Caco-2 (cell line): ENCODE measurements around the gene KLHL33. TPM values are rescaled to one million over a fixed set of nuclear protein-coding genes. Genes with fewer than 3 reads are reported as not detected.

Experiments used
- BruUV-seq: library from RNA; stranded (reverse); fragments of 400-500 nt; replicated peaks from 2 replicates; lab custom pipeline; 2021; lab: Mats Ljungman, UMichigan
- CTCF ChIA-PET: fragments of 300-600 bp; sonication (Branson Sonifier 250); formaldehyde crosslinking; loops from one replicate; lab custom pipeline; 2022; ENCODE audit warnings: antibody characterized with exemption; lab: Charles Lee
- POLR2A ChIA-PET: fragments of 300-600 bp; sonication (Branson Sonifier 250); formaldehyde crosslinking; loops from one replicate; lab custom pipeline; 2022; ENCODE audit warnings: antibody characterized with exemption; lab: Charles Lee
- DNase-seq, 2 experiments: peaks; one replicate each; pipeline versions ENCODE4 v3.0.0 to v3.0.0-alpha.2; 2020 to 2022
- H3K27me3 ChIP-seq: replicated peaks from 2 replicates; pipeline ENCODE4 v1.6.0; 2011; ENCODE audit warnings: low read length; ENCODE audit not compliant: control insufficient read depth, insufficient read depth
- H3K36me3 ChIP-seq: 2 replicates; pipeline ENCODE4 v1.5.1; 2011; ENCODE audit warnings: low read length; ENCODE audit not compliant: control insufficient read depth, insufficient read depth
- H3K4me1 ChIP-seq: fragments of 250-450 bp; sonication (Bioruptor Pico); 2 replicates; pipeline ENCODE4 v1.5.1; 2020; ENCODE audit warnings: mild to moderate bottlenecking
- H3K4me3 ChIP-seq: 2 replicates; pipeline ENCODE4 v1.5.1; 2011; ENCODE audit warnings: low read depth, mild to moderate bottlenecking, control low read depth, low read length
- H3K9me3 ChIP-seq: fragments of 250-450 bp; sonication (Bioruptor Pico); 2 replicates; pipeline ENCODE4 v1.5.1; 2020; ENCODE audit warnings: mild to moderate bottlenecking, moderate library complexity
- H3K27ac Mint-ChIP-seq: one replicate; pipeline ENCODE4 v1.8.0; 2022; ENCODE audit warnings: mixed read lengths; ENCODE audit not compliant: unreplicated experiment
- H3K27me3 Mint-ChIP-seq: one replicate; pipeline ENCODE4 v1.8.0; 2022; ENCODE audit warnings: mixed read lengths; ENCODE audit not compliant: insufficient read depth, unreplicated experiment
- H3K36me3 Mint-ChIP-seq: one replicate; pipeline ENCODE4 v1.8.0; 2022; ENCODE audit warnings: mild to moderate bottlenecking, mixed read lengths; ENCODE audit not compliant: insufficient read depth, unreplicated experiment
- H3K4me1 Mint-ChIP-seq: one replicate; pipeline ENCODE4 v1.8.0; 2022; ENCODE audit warnings: low read depth, mixed read lengths; ENCODE audit not compliant: unreplicated experiment
- H3K4me3 Mint-ChIP-seq: one replicate; pipeline ENCODE4 v1.8.0; 2022; ENCODE audit warnings: mild to moderate bottlenecking, moderate library complexity, mixed read lengths; ENCODE audit not compliant: unreplicated experiment
- H3K9me3 Mint-ChIP-seq: one replicate; pipeline ENCODE4 v1.8.0; 2022; ENCODE audit warnings: mixed read lengths; ENCODE audit not compliant: unreplicated experiment
- intact Hi-C: fragments of 100-400 bp; cut with micrococcal nuclease; formaldehyde crosslinking; loops from one replicate; pipeline ENCODE4 v1.10.0; 2022; ENCODE audit not compliant: unreplicated experiment
- total RNA-seq: library from RNA; stranded (reverse); gene quantifications from 2 replicates; pipeline ENCODE4 v1.2.3, GENCODE V29; 2022
- TF ChIP-seq, protein P1 (sequence below), 2 experiments: fragments of 200-600 bp in 1 of 2; IDR thresholded peaks; 1 replicate in 1 of 2; 2 replicates in 1 of 2; pipeline versions ENCODE4 v1.5.1 to v1.8.0; 2011 to 2022; ENCODE audit warnings: antibody characterized with exemption in 1 of 2, control low read depth in 1 of 2, inconsistent platforms in 1 of 2, low read depth in 1 of 2, low read length in 1 of 2, mild to moderate bottlenecking in 1 of 2, moderate library complexity in 1 of 2; ENCODE audit not compliant: insufficient read depth in 1 of 2, severe bottlenecking in 1 of 2, unreplicated experiment in 1 of 2

The KLHL33 gene
- total RNA-seq, 1 experiment from 2014 or later: not detected

DNA sequence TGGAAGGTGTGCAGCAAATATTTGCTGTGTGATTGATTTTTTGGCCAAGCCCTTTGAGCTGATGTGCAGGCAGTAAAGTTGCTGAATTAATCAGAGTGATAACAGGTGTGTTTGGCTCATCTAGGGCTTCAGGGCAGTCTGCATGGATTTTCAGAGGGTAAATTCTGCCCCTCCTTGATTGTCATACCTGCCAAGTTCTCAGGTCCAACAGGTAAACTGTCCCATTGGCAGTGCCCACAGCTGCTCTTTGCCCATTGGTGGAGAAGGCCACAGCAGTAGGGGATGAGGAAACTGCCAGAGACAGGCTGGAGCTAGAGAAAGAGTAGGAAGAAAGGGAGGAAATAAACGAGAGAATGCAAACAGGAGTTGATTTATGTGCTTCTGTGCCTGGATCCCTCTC lies 56.2 kb downstream of the KLHL33 start:
- H3K9me3 ChIP-seq: no peaks in the 10 kb centered on the region
- H3K27ac Mint-ChIP-seq: no peak overlapping the region
- ChIA-PET CTCF (no interaction called here), POLR2A (no interaction called here)
- BruUV-seq: no TSS peak
- intact Hi-C loops: no loop called here
- H3K4me1 ChIP-seq: peaks cover 13% of the 10 kb centered on the region
- H3K4me3 Mint-ChIP-seq: no peak overlapping the region
- no peak for DNase-seq
- H3K27me3 Mint-ChIP-seq: no peaks in the 10 kb centered on the region
- H3K27me3 ChIP-seq: no peaks in the 10 kb centered on the region
- peaks cover 1% of the 10 kb centered on the region for H3K36me3 ChIP-seq
- peaks cover 14% of the 10 kb centered on the region for H3K4me1 Mint-ChIP-seq
- H3K36me3 Mint-ChIP-seq: peaks cover 70% of the 10 kb centered on the region
- no peak overlapping the region for H3K4me3 ChIP-seq
- no peaks in the 10 kb centered on the region for H3K9me3 Mint-ChIP-seq
- TF ChIP-seq, protein P1, sequence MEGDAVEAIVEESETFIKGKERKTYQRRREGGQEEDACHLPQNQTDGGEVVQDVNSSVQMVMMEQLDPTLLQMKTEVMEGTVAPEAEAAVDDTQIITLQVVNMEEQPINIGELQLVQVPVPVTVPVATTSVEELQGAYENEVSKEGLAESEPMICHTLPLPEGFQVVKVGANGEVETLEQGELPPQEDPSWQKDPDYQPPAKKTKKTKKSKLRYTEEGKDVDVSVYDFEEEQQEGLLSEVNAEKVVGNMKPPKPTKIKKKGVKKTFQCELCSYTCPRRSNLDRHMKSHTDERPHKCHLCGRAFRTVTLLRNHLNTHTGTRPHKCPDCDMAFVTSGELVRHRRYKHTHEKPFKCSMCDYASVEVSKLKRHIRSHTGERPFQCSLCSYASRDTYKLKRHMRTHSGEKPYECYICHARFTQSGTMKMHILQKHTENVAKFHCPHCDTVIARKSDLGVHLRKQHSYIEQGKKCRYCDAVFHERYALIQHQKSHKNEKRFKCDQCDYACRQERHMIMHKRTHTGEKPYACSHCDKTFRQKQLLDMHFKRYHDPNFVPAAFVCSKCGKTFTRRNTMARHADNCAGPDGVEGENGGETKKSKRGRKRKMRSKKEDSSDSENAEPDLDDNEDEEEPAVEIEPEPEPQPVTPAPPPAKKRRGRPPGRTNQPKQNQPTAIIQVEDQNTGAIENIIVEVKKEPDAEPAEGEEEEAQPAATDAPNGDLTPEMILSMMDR (IDR thresholded peaks at IDR 0.05; ENCODE audit: insufficient read depth in 1 of 2, low read depth in 1 of 2, low read length in 1 of 2, severe bottlenecking in 1 of 2, unreplicated experiment in 1 of 2): no peak

- Histone ChIP-seq H3K9me3 (no peaks in the 10 kb centered on the region), H3K4me1 (peaks cover 13% of the 10 kb centered on the region), H3K36me3 (peaks cover 5% of the 10 kb centered on the region; the same call in 1 of the 2 replicates), H3K4me3 (no peak overlapping the region), H3K27me3 (no peaks in the 10 kb centered on the region)
- TF ChIP-seq, protein P1 (IDR thresholded peaks at IDR 0.05; ENCODE audit: insufficient read depth in 1 of 2, low read depth in 1 of 2, low read length in 1 of 2, severe bottlenecking in 1 of 2, unreplicated experiment in 1 of 2): no peak
- no peaks in the 10 kb centered on the region for H3K27me3 Mint-ChIP-seq
- peaks cover 76% of the 10 kb centered on the region for H3K36me3 Mint-ChIP-seq
- ChIA-PET CTCF (no interaction called here), POLR2A (no interaction called here)
- intact Hi-C loops: no loop called here
- peak overlapping the region; percentile 89 for H3K27ac Mint-ChIP-seq
- H3K9me3 Mint-ChIP-seq: no peaks in the 10 kb centered on the region
- H3K4me1 Mint-ChIP-seq: peaks cover 14% of the 10 kb centered on the region
- no peak for DNase-seq
- no peak overlapping the region for H3K4me3 Mint-ChIP-seq
- BruUV-seq: no TSS peak
Observed at GRCh38 chr14:20377171-20377570, 58.8 kb downstream of the KLHL33 start.

- Histone ChIP-seq H3K36me3 (peaks cover 5% of the 10 kb centered on the region; the same call in 1 of the 2 replicates), H3K4me1 (peaks cover 13% of the 10 kb centered on the region), H3K27me3 (no peaks in the 10 kb centered on the region), H3K4me3 (no peak overlapping the region), H3K9me3 (no peaks in the 10 kb centered on the region)
- Mint-ChIP-seq H3K36me3 (peaks cover 75% of the 10 kb centered on the region), H3K4me1 (peaks cover 14% of the 10 kb centered on the region), H3K27me3 (no peaks in the 10 kb centered on the region), H3K4me3 (peak overlapping the region; percentile 12), H3K9me3 (no peaks in the 10 kb centered on the region), H3K27ac (peak overlapping the region; percentile 89)
- TF ChIP-seq, protein P1 (IDR thresholded peaks at IDR 0.05; ENCODE audit: insufficient read depth in 1 of 2, low read depth in 1 of 2, low read length in 1 of 2, severe bottlenecking in 1 of 2, unreplicated experiment in 1 of 2): no peak
- ChIA-PET CTCF (interaction anchor here (1.0 kb wide), 1 partner anchor 40 kb away, joined by 4 read pairs; no protein-coding TSS in a partner anchor), POLR2A (interaction anchor here (0.5 to 1.3 kb wide), 3 partner anchors 33 to 94 kb away, joined by 3 to 16 read pairs (median 4); partner anchors contain the start of genes PARP2 and PIP4P1)
- DNase-seq: peak; percentile 66 to 81
- intact Hi-C loops: loop anchor here (1.0 kb wide), 1 partner anchor 33 kb away; the partner anchor contains the start of gene PARP2
- BruUV-seq: no TSS peak
Observed at GRCh38 chr14:20376071-20376588, 59.8 kb downstream of the KLHL33 start.

Other genes with a start within 250 kb of the KLHL33 start
- not detected in 2 replicates for gene OR11G2, start 245.3 kb downstream of the KLHL33 start, total RNA-seq
- not detected in 2 replicates for gene OR11H6, start 212.5 kb downstream of the KLHL33 start, total RNA-seq
- gene OR11H7, start 207.2 kb downstream of the KLHL33 start, total RNA-seq: not detected in 2 replicates
- gene OR11H4, start 196.9 kb downstream of the KLHL33 start, total RNA-seq: not detected in 2 replicates
- 20.6 and 27.2 TPM in 2 replicates for gene TTC5, start 130.2 kb downstream of the KLHL33 start, total RNA-seq
- 111 and 118 TPM in 2 replicates for gene CCNB1IP1, start 102.9 kb downstream of the KLHL33 start, total RNA-seq
- 41.1 and 49.4 TPM in 2 replicates for gene PARP2, start 92.5 kb downstream of the KLHL33 start, total RNA-seq
- gene TEP1, start 22.7 kb downstream of the KLHL33 start, total RNA-seq: 18.8 and 23.2 TPM in 2 replicates
- 63.1 and 64.3 TPM in 2 replicates for gene OSGEP, start 18.6 kb upstream of the KLHL33 start, total RNA-seq
- 176 and 185 TPM in 2 replicates for gene APEX1, start 19.1 kb upstream of the KLHL33 start, total RNA-seq
- gene PIP4P1, start 25.3 kb upstream of the KLHL33 start, total RNA-seq: 39.6 and 46.2 TPM in 2 replicates
- gene PNP, start 33.2 kb upstream of the KLHL33 start, total RNA-seq: 59.1 and 67.2 TPM in 2 replicates
- 0.28 TPM in 1 of 2 replicates, not detected in the other for gene RNASE10, start 69.4 kb upstream of the KLHL33 start, total RNA-seq
- not detected in 2 replicates for gene RNASE9, start 124.9 kb upstream of the KLHL33 start, total RNA-seq
- gene RNASE11, start 151.8 kb upstream of the KLHL33 start, total RNA-seq: not detected in 2 replicates
- gene RNASE12, start 155.2 kb upstream of the KLHL33 start, total RNA-seq: not detected in 2 replicates
- not detected in 2 replicates for gene OR6S1, start 205.5 kb upstream of the KLHL33 start, total RNA-seq
- gene RNASE4, start 248.4 kb upstream of the KLHL33 start, total RNA-seq: 8.8 and 9.2 TPM in 2 replicates